Measurements from ENCODE around the gene CHRNB2.

DNA sequence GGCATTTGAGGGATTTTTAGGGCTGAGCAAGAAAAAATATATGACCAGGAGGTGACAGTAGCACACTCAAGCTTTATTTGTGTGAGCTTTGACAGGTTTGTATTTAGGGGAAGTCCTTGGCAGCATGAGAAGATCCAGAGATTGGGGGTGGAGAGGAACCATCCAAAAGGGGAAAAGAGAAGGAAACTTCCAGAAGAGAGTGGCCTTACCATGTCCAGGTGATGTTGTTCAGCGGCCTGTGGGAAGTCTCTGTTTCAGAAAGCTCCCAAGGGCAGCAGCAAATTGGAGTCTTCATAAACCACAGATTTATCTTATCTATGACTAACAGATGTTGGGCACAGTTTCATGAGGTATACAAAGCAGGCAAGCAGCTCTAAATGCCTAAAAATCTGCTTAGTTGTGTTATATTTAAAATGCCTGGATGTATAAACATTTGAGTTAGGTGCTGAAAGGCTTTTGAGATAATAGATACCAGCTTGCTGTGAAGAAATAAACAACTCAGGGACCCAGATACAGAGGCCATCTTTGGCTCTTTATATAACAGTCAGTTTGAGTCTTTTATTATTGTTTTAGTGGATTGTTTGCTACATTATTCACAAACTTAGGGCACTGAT, 61.6 kb downstream of the CHRNB2 start:
- TF ChIP-seq, protein P1, sequence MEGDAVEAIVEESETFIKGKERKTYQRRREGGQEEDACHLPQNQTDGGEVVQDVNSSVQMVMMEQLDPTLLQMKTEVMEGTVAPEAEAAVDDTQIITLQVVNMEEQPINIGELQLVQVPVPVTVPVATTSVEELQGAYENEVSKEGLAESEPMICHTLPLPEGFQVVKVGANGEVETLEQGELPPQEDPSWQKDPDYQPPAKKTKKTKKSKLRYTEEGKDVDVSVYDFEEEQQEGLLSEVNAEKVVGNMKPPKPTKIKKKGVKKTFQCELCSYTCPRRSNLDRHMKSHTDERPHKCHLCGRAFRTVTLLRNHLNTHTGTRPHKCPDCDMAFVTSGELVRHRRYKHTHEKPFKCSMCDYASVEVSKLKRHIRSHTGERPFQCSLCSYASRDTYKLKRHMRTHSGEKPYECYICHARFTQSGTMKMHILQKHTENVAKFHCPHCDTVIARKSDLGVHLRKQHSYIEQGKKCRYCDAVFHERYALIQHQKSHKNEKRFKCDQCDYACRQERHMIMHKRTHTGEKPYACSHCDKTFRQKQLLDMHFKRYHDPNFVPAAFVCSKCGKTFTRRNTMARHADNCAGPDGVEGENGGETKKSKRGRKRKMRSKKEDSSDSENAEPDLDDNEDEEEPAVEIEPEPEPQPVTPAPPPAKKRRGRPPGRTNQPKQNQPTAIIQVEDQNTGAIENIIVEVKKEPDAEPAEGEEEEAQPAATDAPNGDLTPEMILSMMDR (IDR thresholded peaks at IDR 0.05) = no peak
- TF ChIP-seq POLR2AphosphoS5 (IDR thresholded peaks at IDR 0.05; ENCODE audit: low read depth, low read length) = no peak
- TF ChIP-seq, protein P2, sequence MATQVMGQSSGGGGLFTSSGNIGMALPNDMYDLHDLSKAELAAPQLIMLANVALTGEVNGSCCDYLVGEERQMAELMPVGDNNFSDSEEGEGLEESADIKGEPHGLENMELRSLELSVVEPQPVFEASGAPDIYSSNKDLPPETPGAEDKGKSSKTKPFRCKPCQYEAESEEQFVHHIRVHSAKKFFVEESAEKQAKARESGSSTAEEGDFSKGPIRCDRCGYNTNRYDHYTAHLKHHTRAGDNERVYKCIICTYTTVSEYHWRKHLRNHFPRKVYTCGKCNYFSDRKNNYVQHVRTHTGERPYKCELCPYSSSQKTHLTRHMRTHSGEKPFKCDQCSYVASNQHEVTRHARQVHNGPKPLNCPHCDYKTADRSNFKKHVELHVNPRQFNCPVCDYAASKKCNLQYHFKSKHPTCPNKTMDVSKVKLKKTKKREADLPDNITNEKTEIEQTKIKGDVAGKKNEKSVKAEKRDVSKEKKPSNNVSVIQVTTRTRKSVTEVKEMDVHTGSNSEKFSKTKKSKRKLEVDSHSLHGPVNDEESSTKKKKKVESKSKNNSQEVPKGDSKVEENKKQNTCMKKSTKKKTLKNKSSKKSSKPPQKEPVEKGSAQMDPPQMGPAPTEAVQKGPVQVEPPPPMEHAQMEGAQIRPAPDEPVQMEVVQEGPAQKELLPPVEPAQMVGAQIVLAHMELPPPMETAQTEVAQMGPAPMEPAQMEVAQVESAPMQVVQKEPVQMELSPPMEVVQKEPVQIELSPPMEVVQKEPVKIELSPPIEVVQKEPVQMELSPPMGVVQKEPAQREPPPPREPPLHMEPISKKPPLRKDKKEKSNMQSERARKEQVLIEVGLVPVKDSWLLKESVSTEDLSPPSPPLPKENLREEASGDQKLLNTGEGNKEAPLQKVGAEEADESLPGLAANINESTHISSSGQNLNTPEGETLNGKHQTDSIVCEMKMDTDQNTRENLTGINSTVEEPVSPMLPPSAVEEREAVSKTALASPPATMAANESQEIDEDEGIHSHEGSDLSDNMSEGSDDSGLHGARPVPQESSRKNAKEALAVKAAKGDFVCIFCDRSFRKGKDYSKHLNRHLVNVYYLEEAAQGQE (IDR thresholded peaks at IDR 0.05; ENCODE audit: insufficient read depth in 1 of 2, low read depth in 2 of 2, low read length in 1 of 2) = no peak

Data from Panc1 (cell line).